Suppressor macrophage treated with lipopolysaccharide for 4 hours (primary cell): ENCODE data around the gene ITPR2.
A peak's percentile ranks its signal among the peaks of the same experiment; 100 is the strongest.
"Not testable (repeated sequence)": the region's sequence is repeated elsewhere in the genome, so short reads cannot be mapped to it uniquely, and the experiment has no call there.

Experiments used
- DNase-seq: peaks from one replicate; pipeline ENCODE4 v3.0.0-alpha.2; 2020

Gene ITPR2

DNA sequence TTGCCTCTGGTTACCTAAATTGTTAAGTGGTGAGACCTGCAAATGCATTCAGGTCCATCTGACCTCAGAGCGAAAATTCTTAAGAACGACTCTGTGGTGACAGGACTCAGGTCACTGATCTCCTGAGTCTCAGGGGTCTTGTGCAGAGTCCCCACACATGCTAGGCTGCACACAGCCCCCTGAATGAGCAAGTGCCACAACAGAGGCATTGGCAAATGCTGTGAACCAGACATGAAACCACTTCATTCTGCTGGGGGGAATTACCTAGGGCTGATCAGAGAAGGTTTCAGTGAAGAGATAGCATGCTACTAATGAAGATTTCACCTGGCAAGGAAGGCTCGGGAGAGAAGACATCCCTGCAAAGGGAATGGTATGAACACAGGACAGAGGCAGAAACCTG lies 281.6 kb downstream of the ITPR2 start:
- DNase-seq = no peak

DNA sequence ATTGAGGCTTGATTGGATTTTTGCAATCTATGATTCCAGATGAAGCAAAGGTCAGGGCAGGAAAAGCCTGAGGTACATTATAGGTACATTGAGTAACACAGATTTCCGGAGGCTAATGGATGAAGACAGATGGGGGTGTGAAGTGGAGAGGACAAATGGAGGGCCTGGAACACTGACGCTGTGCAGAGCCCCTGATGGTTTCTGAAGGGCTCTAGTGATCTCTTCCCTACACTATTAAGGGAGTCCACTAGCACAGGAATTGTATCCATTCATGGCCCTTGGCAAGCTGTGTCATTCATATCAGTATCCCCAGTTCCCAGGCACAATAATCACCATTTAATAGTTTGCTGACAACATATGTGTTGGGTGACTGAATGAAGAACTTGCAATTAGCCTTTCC lies 284.8 kb downstream of the ITPR2 start:
- DNase-seq = no peak

DNA sequence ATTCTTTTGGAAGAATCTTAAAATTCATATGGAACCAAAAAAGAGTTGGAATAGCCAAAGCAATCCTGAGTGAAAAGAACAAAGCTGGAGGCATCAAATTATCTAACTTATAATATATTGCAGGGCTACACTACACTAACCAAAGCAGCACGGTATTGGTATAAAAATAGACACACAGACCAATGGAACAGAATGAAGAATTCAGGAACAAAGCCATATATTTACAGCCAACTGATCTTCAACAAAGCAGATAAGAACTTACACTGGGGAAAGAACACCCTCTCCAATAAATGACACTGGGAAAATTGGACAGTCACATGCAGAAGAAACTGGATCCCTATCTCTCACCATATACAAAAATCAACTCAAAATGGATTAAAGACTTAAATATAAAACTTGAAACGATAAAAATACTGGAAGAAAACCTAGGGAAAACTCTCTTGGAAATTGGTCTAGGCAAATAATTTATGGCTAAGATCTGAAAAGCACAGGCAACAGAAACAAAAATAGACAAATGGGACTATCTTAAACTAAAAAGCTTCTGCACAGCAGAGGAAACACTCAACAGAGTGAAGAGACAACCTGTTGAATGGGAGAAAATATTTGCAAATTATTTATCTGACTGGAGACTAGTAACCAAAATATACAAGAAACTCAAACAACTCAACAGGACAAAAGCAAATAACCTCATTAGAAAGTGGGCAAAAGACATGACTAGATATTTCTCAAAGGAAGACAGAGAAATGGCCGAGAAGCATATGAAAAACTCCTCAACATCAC lies 286.3 kb downstream of the ITPR2 start:
- no peak for DNase-seq

DNA sequence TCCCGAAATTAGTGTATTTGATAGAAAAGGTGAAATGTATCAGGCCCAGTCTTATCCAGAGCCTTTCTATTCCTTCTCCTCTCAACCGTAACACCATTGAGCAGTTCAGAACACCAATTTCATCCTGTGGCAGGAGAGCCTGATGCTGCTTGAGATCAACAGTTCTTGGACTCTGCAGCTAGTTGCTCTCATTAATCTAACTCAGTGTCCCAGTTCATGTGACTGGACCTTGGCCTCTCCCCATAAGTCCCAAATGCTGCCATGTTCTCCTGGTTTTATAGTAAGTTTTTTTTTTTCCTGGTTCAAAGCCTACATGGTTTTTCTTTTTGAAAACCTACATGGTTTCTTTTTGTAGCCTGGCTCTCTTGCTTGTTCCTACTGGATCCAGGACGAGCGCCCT lies 293.9 kb downstream of the ITPR2 start:
- no peak for DNase-seq

DNA sequence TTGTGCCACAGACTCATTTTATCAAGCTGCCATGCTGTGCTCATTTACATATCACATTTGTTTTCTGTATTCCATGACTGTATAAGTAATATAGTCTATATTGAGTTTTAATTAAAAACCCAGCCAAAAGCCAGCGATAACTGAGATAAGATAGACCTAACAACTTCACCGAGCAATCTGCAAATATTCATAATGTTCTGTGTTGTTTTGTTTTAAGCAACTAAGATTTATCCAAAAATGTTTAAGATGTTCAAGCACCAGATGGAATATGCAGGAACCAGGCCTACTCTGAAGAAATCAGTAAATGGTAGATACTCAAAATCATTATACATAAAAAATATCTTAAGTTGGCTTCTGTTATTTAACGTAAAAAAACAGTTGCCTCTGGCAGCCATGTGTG lies 295.3 kb downstream of the ITPR2 start:
- no peak for DNase-seq

DNA sequence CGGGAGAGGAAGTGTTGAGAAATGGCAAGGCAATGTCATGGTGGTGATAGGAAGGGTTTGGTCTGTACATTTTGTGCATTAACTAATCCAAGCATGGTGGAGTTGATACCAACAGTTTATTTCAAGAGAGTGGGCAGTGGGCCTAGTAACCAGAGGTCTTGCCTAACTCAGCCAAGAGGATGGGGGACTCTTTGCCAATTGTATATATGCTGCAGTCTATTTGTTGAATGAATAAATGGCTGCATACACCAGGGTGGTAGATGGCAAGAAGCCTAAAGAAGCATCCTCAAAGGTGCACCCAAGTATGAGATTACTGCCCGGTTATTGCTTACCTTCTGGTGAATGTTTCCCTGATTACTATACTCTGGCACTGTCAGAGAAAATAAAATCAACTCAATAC lies 295.9 kb downstream of the ITPR2 start:
- no peak for DNase-seq

DNA sequence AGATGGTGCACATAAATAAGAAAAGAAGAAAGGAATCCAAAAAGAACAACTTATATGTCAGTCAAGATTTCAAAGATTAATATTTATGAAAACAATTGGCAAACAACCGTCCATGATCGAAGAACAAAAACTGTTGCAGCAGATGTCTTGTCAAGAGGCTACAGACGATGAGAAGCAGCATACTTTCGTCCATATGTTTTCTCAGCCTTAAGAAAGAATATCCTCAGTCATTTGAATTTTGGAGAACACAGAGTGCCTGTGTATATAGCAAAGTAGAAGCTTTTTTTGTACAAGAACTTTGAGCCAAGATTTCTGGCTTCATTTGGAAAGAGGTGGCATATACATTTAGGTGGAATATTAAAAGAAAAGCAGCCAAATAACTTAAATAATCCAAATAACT lies 297.2 kb downstream of the ITPR2 start:
- DNase-seq = no peak

DNA sequence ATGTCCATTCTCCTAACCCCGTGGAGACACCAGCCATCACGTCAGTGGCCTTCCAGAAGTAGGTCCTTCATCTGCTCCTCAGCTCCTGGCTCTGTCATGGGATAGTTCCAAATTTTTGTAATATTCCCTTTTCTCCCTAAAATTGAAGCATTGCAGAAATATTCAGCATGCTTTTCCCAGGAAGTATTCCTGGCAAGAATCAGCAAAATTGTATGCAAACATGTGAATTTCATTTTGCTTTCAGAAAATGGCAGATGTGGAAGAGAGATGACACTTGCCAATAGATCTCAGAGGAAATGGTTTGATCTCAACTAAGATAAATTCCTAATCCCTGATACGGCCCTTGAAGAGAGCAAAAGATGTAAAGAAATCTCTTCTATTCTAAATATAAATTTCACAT lies 298.9 kb downstream of the ITPR2 start:
- no peak for DNase-seq

DNA sequence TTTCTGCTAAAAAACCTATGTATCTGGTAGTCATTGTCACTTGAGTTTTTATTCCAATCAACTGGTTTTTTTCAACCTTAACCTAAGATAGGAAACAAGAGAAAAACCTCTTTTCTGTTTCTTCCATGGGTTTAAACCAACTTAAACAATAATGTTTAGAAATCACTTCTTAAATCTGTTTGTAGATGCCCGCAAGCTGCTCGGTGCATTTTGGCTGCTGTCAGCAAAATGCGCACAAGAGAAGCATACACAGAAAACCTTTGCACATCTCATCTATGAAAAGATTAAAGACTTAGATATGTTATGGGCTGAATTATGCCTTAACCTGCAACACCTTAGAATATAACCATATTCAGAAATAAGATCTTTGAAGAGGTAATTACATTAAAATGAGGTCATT lies 299.8 kb downstream of the ITPR2 start:
- no peak for DNase-seq

DNA sequence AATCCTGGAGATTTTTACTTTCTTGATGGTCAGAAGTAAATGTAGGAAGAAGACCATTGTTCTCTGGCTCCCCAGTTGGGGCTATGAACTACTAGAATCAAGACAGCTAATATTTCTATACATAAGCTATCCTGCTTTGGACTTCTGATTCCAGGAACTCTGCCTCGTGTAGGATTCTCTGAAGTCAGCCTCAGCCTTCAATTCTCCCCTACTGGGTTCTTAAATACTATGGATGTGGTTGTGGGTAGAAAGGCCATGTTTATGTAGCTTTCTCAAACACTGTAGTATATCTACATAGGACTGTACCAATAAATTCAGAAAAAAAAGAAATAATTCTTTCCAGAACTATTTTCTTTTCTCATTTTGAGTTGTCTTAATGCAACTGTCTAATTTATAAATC lies 302.5 kb downstream of the ITPR2 start:
- no peak for DNase-seq

DNA sequence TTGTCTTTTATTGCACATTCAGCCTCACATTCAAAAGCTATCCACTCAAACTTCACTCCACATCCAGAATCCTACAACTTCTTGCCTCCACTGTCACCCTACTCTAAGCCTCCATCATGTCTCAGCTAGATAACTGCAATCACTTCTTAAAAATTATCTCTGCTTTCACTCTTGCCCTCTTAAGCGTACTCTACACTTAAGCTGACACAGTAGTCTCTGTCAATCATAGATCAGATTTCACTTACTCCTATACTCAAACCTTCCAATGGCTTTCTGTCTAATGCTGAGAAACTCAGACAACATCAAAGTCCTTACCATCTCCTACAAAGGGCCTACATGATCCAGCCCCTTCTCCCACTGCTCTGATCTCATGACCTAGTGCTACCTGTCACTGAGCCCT lies 304.1 kb downstream of the ITPR2 start:
- DNase-seq = no peak

DNA sequence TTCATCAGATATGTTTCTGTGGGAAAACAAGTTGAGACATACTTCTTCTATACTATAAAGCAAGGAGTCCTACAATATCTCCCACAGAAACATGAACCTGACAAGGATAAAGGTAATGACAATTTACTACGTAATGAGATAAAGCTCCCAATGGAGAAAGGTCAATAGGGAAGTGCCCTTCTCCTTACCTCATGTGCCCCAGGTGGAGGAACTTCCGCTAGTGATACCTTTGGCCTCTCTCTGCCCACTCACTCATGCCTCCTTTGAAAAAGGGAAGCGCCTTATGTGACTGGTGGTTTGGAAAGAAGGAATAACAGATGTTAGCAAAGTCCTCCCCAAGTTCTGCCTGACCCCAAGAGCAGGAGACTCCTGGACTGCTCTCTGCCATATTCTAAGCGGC lies 305.3 kb downstream of the ITPR2 start:
- no peak for DNase-seq

DNA sequence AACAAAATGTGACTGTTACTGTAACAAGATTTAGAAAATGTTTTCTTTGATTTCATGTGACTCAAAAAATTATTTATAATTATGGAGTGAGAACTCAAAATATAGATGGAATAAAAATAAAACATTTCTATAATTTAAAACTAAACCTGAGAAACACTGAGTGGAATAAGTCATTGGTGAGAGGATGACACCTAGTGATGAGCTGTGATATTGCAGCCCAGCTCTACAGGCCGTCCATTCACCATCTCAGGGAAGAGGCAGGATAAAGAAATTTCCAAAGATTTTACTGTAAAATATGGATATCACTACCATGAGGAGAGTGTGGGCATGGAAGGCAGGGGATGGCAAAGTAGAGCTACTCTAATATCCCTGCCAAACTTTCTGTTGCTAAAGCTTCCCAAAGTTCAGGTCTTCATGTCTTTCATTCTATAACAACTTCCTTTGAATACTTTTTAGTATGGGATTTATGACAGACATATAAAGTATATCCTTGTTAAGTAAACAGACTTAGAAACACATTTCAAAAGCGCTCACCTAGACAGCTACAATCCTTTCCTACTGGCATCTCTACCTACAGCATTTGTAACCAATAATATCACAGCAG lies 308.0 kb downstream of the ITPR2 start:
- peak; percentile 50 for DNase-seq

DNA sequence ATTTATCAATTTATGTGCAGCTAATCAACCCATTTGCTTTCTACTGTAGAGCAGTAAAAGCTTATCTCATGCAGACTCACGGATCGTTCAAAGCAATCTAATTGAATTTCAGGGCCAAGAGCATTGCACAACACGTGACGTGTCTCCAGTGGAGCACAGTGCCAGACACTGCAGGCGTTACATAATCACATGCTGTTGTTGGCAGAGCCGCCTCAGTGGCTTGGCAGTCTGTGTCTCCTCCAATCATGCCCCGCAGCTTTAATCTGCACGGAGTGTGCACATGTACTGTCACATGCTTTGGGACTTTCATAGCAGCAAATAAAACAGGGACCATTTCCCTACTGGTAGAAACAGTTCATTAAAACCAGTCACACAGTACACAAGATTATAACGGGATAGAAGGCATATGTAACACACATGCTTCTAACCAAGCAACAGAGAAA lies 309.3 kb downstream of the ITPR2 start:
- DNase-seq = peak; percentile 79

DNA sequence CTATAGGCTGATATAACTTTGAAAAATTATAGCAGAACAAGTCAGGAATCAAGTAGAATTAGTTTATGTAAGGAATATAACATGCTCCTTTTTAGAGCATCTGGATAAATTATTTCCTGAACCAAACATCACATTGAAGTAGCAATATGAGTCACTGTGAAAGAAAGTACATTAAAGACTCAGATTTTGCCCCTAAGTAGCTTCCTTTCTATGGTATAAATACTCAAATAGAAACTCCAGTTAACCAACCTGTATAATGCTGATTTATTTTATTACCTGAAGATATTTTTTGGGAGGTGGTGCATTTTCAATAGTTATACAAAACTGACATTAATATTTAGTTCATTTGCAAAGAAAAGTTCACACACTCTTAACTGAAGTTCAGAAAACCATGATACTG lies 312.1 kb downstream of the ITPR2 start:
- DNase-seq = no peak

DNA sequence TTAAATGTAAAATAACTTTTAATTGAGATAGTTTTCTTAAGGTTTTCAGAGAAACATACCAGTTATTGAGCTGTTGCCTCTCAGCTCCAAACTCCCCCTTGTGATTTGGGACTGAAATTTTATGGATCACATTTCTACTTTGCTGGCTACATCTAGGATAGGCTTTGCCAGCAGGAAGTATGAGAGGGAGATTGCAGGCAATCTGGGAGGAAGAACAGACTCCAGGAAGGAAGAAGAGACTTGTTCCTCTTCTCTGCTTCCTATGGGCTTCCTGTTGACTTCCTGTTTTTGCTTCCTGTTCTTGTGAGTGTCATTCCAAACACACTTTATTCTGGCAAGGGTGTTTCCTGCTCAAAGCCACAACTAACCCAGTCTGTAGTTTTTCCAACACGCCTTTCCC lies 312.9 kb downstream of the ITPR2 start:
- no peak for DNase-seq

DNA sequence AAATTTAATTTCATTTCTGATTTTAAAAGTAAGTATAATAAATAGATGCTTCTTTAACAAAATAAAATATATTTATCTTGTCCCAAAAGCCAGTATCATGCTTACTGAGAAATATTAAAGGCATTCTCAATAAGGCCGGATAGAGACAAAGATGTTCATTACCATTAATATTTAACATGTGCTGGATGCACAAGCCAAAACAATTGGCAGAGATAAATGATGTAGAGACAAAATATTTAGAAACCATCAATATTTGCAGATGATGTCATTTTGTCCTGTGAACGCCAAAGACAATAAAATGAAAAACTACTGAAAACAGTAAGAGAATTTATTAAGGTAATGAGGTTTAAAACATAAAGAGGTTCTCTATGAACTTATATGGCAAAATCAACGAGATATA lies 313.5 kb downstream of the ITPR2 start:
- no peak for DNase-seq

DNA sequence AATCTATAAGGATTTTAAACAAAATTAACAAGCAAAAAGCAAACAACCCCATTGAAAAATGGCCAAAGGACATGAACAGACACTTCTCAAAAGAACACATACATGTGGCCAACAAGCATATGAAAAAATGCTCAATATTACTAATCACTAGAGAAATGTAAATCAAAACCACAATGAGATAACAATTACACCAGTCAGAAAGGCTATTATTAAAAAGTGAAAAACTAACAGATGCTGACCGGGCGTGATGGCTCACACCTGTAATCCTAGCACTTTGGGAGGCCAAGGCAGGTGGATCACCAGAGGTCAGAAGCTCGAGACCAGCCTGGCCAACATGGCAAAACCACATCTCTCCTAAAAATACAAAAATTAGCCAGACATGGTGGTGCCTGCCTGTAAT lies 315.7 kb downstream of the ITPR2 start:
- not testable (repeated sequence) for DNase-seq

DNA sequence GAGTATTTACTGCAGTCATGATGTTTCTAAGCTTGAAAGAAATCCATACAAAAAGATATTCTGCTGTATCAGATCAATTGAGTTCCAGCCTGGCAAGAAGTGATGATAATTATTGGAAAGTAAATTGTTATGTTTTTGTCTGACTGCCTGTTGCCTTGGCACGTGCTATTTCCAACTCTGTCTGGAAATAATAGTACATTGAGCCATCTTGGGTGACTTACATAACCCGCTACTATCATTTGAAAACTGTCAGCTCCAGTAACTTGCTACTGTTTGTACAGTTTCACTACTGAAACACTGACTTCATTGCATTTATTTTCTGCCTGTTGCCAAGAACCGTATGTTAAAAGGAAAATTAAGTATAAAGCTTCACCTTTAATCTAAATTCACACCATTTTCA lies 318.6 kb downstream of the ITPR2 start:
- no peak for DNase-seq

DNA sequence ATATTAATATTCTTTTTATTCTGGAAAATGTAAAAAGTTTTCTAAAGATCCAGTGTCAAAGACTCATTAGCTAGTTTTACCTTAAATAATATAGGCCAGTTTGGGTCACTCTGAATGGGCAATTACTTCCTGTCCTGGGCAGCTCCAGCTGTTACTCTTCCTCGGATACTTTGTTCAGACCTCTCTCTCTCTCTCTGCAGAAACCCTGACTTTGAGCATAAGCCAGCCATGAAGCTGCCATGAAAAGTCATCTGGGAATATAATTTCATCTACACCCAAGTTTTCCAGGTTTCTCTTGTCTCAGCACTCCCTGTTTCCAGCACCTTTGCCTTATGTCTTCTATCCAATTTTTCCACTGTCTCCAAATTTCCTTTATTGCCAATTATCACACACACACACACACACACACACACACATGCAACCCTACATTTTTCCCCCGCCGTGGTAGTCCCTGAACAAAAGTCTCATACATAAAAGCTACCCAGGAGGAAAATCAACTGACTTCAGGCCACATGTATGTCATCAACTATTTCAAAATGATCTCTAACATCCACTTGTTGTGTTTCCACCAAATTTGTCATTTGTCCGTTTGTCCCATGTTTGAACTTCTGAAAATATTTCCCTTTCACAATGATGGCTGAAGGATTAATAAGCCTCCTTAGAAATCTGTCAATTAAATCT lies 319.5 kb downstream of the ITPR2 start:
- DNase-seq = no peak

DNA sequence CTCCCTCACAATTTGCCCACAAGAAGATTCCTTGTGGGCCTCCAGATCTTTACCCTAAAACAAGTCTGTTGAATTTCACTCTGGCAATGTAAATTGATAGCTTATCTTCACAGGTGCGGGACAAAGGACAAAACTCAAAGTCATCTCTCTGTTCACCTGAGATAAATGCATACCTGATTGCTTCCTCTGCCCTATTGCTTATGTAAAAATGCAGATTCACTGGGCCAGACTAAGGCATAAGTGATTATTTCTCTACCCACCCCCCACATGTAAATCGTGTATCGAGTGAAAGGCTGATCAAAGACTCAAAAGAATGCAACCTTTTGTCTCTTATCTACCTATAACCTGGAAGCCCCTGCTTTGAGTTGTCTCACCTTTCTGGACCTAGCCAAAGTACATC lies 320.8 kb downstream of the ITPR2 start:
- DNase-seq = no peak

DNA sequence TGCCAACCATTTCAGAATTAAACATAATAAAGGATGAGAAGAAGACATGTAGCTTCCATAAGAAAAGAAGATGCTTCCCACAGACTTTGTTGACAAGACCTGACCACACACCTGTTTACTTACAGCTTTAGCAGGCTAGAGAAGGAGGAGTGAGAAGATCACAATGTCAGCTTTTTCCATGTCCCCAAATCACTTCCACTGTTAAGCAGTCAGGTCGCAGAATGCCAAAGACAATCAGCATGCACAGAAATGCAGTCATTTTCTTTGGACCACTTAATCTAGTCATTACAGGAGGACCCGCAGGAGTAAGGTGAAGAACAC lies 322.7 kb downstream of the ITPR2 start:
- DNase-seq = no peak

DNA sequence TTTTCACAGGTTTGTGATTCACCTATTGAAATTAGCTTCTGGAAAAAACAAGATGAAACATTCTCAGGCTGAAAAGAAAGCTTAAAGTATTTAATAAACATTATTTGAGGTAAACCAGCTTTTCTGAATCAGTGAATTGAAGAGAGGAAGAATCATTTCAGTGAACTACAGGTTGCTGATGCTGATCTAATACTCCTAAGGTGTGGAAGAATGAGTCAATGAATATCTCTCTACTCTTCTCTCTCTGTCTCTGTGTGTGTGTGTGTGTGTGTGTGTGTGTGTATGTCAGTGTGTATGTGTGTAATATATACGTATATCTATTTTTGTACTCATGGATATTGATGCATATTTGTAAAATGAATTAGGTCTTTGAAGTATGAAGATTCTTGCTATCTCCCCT lies 325.4 kb downstream of the ITPR2 start:
- DNase-seq = no peak

DNA sequence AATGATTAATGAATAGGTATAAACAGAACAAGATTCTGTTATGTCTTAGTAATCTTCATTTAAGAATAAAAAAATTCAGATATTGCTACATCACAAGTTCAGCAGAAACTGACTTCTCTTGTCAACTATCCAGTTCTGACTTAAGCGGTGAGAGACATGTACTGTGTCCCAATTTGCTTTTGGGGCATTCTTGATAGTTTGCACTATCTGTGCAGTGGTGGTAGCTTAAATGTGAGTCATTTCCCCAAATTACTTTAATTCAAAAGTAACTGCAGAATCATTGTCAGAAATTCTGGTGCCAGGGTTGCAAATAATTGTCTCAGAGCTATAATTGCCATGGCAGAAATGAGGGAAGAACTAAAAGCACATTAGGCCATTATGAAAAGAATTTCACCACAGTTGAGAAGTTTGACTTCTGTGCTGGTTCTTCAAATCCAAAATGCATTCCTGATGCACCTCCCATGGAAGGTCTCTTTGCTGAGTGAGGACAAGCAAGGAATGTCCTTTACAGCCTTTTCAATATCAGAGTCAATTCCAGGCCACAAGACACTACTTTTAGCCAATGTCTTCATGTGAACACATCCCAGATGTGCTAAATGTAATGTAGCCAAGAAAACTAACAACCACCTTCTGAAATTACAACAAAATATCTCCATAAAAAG lies 332.9 kb downstream of the ITPR2 start:
- DNase-seq = no peak
